Measurements from ENCODE around the gene FSTL1. TPM values are rescaled to one million over a fixed set of nuclear protein-coding genes. Genes with fewer than 3 reads are reported as not detected.
"Not testable (repeated sequence)": the region's sequence is repeated elsewhere in the genome, so short reads cannot be mapped to it uniquely, and the experiment has no call there.

The FSTL1 gene
- total RNA-seq, 2 experiments from 2014 or later: 1.0 to 2.9 TPM

- no peak overlapping the region for H3K27ac Mint-ChIP-seq
- CTCF ChIA-PET: no interaction called here
- peaks cover 1% of the 10 kb centered on the region for H3K27me3 Mint-ChIP-seq
- POLR2A ChIA-PET: no interaction called here
- H3K4me3 Mint-ChIP-seq: no peak overlapping the region
- intact Hi-C loops (cut with micrococcal nuclease): no loop called here
- H3K9me3 Mint-ChIP-seq: no peaks in the 10 kb centered on the region
- ATAC-seq: no peak
- H3K36me3 Mint-ChIP-seq (ENCODE audit: low read depth): no peaks in the 10 kb centered on the region
- H3K4me1 Mint-ChIP-seq (ENCODE audit: low read depth): no peaks in the 10 kb centered on the region
- TF ChIP-seq CTCF (IDR thresholded peaks at IDR 0.05): no peak
- no peak for DNase-seq
Measured at GRCh38 chr3:120394347-120394746, 56.4 kb downstream of the FSTL1 start.

- no peak for TF ChIP-seq CTCF (IDR thresholded peaks at IDR 0.05)
- no peak overlapping the region for H3K27ac Mint-ChIP-seq
- CTCF ChIA-PET: no interaction called here
- no peak overlapping the region for H3K4me3 Mint-ChIP-seq
- no peaks in the 10 kb centered on the region for H3K9me3 Mint-ChIP-seq
- H3K27me3 Mint-ChIP-seq: peaks cover 1% of the 10 kb centered on the region
- POLR2A ChIA-PET: no interaction called here
- H3K4me1 Mint-ChIP-seq (ENCODE audit: low read depth): no peaks in the 10 kb centered on the region
- no peaks in the 10 kb centered on the region for H3K36me3 Mint-ChIP-seq (ENCODE audit: low read depth)
- no peak for ATAC-seq
- DNase-seq: no peak
- intact Hi-C loops (cut with micrococcal nuclease): no loop called here
Measured at GRCh38 chr3:120393761-120394160, 57.0 kb downstream of the FSTL1 start.

GRCh38 chr3:120393243-120393642 lies 57.5 kb downstream of the FSTL1 start:
- POLR2A ChIA-PET: no interaction called here
- Mint-ChIP-seq H3K4me3 (no peak overlapping the region), H3K27me3 (peaks cover 1% of the 10 kb centered on the region), H3K9me3 (no peaks in the 10 kb centered on the region), H3K27ac (no peak overlapping the region), H3K4me1 (ENCODE audit: low read depth) (no peaks in the 10 kb centered on the region), H3K36me3 (ENCODE audit: low read depth) (no peaks in the 10 kb centered on the region)
- CTCF ChIA-PET: interaction anchor here (0.6 kb wide), 1 partner anchor 256 kb away, joined by 3 read pairs; no protein-coding TSS in a partner anchor
- ATAC-seq: no peak
- intact Hi-C loops (cut with micrococcal nuclease): no loop called here
- DNase-seq: no peak
- no peak for TF ChIP-seq CTCF (IDR thresholded peaks at IDR 0.05)

GRCh38 chr3:120382941-120383447 lies 67.8 kb downstream of the FSTL1 start:
- no peaks in the 10 kb centered on the region for H3K36me3 Mint-ChIP-seq (ENCODE audit: low read depth)
- H3K27ac Mint-ChIP-seq: no peak overlapping the region
- H3K9me3 Mint-ChIP-seq: no peaks in the 10 kb centered on the region
- ChIA-PET CTCF (interaction anchor here (1.1 kb wide), 1 partner anchor 34 kb away, joined by 3 read pairs; no protein-coding TSS in a partner anchor), POLR2A (interaction anchor here (0.7 kb wide), 1 partner anchor 61 kb away, joined by 3 read pairs; no protein-coding TSS in a partner anchor)
- no peak for TF ChIP-seq CTCF (IDR thresholded peaks at IDR 0.05)
- peaks cover 2% of the 10 kb centered on the region for H3K27me3 Mint-ChIP-seq
- intact Hi-C loops (cut with micrococcal nuclease): no loop called here
- no peaks in the 10 kb centered on the region for H3K4me1 Mint-ChIP-seq (ENCODE audit: low read depth)
- DNase-seq (no peak), ATAC-seq (no peak)
- H3K4me3 Mint-ChIP-seq: no peak overlapping the region

- ChIA-PET CTCF (interaction anchor here (1.6 kb wide), 1 partner anchor 9 kb away, joined by 3 read pairs; no protein-coding TSS in a partner anchor), POLR2A (interaction anchor here (0.6 kb wide), 1 partner anchor 23 kb away, joined by 4 read pairs; no protein-coding TSS in a partner anchor)
- Mint-ChIP-seq H3K4me3 (no peak overlapping the region), H3K9me3 (no peaks in the 10 kb centered on the region), H3K36me3 (ENCODE audit: low read depth) (no peaks in the 10 kb centered on the region), H3K4me1 (ENCODE audit: low read depth) (no peaks in the 10 kb centered on the region), H3K27ac (no peak overlapping the region), H3K27me3 (peaks cover 2% of the 10 kb centered on the region)
- ATAC-seq: no peak
- DNase-seq: no peak
- intact Hi-C loops (cut with micrococcal nuclease): no loop called here
- TF ChIP-seq CTCF (IDR thresholded peaks at IDR 0.05): no peak
Measured at GRCh38 chr3:120381503-120381902, 69.3 kb downstream of the FSTL1 start.

- POLR2A ChIA-PET; H3K27ac Mint-ChIP-seq; H3K27me3 Mint-ChIP-seq; DNase-seq; H3K4me3 Mint-ChIP-seq; H3K36me3 Mint-ChIP-seq (ENCODE audit: low read depth); H3K9me3 Mint-ChIP-seq; intact Hi-C loops (cut with micrococcal nuclease); H3K4me1 Mint-ChIP-seq (ENCODE audit: low read depth); ATAC-seq; CTCF ChIA-PET: not testable (repeated sequence)
Measured at GRCh38 chr3:120377948-120378347, 72.8 kb downstream of the FSTL1 start.

Data from activated CD8-positive, alpha-beta T cell treated with anti-CD3 and anti-CD28 coated beads for 36 hours (primary cell).